LoVo (cell line): ENCODE results near the gene PPP1R1B.

Experiments
- DNase-seq: peaks from one replicate; pipeline ENCODE4 v3.0.0-alpha.2; 2016; ENCODE audit warnings: low spot score

Gene PPP1R1B

GRCh38 chr17:39684369-39685192 is 57.8 kb downstream of the PPP1R1B start:
- DNase-seq: no peak
